Retina (tissue), 1 donor: ENCODE measurements around the gene NAB2.
"Not testable (repeated sequence)": the region's sequence is repeated elsewhere in the genome, so short reads cannot be mapped to it uniquely, and the experiment has no call there.

ENCODE experiments used
- DNase-seq: peaks from one replicate; pipeline ENCODE4 v3.0.0-alpha.2; 2016

NAB2 gene

GRCh38 chr12:57088354-57089270, at the start of gene NAB2:
NAB2 (plus strand) TSS chr12:57089114; CDS start chr12:57089272, 158 bp downstream.
- DNase-seq = peak; percentile 92

- DNase-seq = no peak
Measured at GRCh38 chr12:57040211-57040610, 48.7 kb upstream of the NAB2 start.

- DNase-seq = no peak
Measured at GRCh38 chr12:57040750-57041149, 48.2 kb upstream of the NAB2 start.

GRCh38 chr12:57042695-57043094, 46.2 kb upstream of the NAB2 start:
- DNase-seq = no peak

- no peak for DNase-seq
Measured at GRCh38 chr12:57044468-57044867, 44.4 kb upstream of the NAB2 start.

GRCh38 chr12:57044889-57045288, 44.0 kb upstream of the NAB2 start:
- no peak for DNase-seq

- no peak for DNase-seq
Measured at GRCh38 chr12:57046086-57046791, 42.7 kb upstream of the NAB2 start.

GRCh38 chr12:57046947-57047890, 41.7 kb upstream of the NAB2 start:
- DNase-seq = no peak

GRCh38 chr12:57047981-57048380, 40.9 kb upstream of the NAB2 start:
- DNase-seq = no peak

- no peak for DNase-seq
Measured at GRCh38 chr12:57048423-57049118, 40.3 kb upstream of the NAB2 start.

GRCh38 chr12:57049119-57049446, 39.8 kb upstream of the NAB2 start:
- no peak for DNase-seq

- no peak for DNase-seq
Measured at GRCh38 chr12:57049890-57050289, 39.0 kb upstream of the NAB2 start, which contains the start of gene MYO1A. MYO1A (minus strand) TSS chr12:57050129; CDS start chr12:57048323, 1,806 bp downstream.

GRCh38 chr12:57051011-57051410, 37.9 kb upstream of the NAB2 start:
- no peak for DNase-seq

- DNase-seq = not testable (repeated sequence)
Measured at GRCh38 chr12:57053146-57053545, 35.8 kb upstream of the NAB2 start.

GRCh38 chr12:57053901-57054300, 35.0 kb upstream of the NAB2 start:
- not testable (repeated sequence) for DNase-seq

GRCh38 chr12:57055824-57056223, 33.1 kb upstream of the NAB2 start:
- DNase-seq = no peak

GRCh38 chr12:57057067-57057751, 31.7 kb upstream of the NAB2 start:
- no peak for DNase-seq

GRCh38 chr12:57058454-57058853, 30.5 kb upstream of the NAB2 start:
- no peak for DNase-seq

- no peak for DNase-seq
Measured at GRCh38 chr12:57063991-57064685, 24.8 kb upstream of the NAB2 start.

GRCh38 chr12:57066245-57066644, 22.7 kb upstream of the NAB2 start:
- DNase-seq = no peak

- DNase-seq = peak; percentile 68
Measured at GRCh38 chr12:57069523-57069922, 19.4 kb upstream of the NAB2 start.
